PFSK-1 (cell line): ENCODE results near the gene KMT2A.

ENCODE experiments used
- POLR2AphosphoS5 ChIP-seq: IDR thresholded peaks from 2 replicates; pipeline ENCODE4 v1.6.1; 2012; ENCODE audit warnings: low read depth, mild to moderate bottlenecking, control low read depth, low read length, moderate library complexity
- TAF1 ChIP-seq: IDR thresholded peaks from 2 replicates; pipeline ENCODE4 v1.6.1; 2012; ENCODE audit warnings: low read length, control low read depth, borderline replicate concordance; ENCODE audit not compliant: insufficient read depth
- TF ChIP-seq, protein P1 (sequence below), 2 experiments: IDR thresholded peaks; 2 replicates each; pipeline versions ENCODE4 v1.6.1 to v1.8.0; 2011 to 2012; ENCODE audit warnings: low read depth in 2 of 2, low read length in 2 of 2, control low read depth in 1 of 2, inconsistent platforms in 1 of 2, mild to moderate bottlenecking in 1 of 2, moderate library complexity in 1 of 2; ENCODE audit not compliant: insufficient read depth in 1 of 2

DNA sequence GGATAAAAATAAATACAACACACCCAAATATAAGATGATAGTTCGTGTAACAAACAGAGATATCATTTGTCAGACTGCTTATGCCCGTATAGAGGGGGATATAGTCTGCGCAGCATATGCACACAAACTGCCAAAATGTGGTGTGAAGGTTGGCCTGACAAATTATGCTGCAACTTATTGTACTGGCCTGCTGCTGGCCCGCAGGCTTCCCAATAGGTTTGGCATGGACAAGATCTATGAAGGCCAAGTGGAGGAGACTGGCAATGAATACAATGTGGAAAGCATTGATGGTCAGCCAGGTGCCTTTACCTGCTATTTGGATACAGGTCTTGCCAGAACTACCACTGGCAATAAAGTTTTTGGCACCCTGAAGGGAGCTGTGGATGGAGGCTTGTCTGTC is 124.5 kb downstream of the KMT2A start:
- TF ChIP-seq POLR2AphosphoS5: no peak
- TF ChIP-seq TAF1: no peak
- TF ChIP-seq, protein P1, sequence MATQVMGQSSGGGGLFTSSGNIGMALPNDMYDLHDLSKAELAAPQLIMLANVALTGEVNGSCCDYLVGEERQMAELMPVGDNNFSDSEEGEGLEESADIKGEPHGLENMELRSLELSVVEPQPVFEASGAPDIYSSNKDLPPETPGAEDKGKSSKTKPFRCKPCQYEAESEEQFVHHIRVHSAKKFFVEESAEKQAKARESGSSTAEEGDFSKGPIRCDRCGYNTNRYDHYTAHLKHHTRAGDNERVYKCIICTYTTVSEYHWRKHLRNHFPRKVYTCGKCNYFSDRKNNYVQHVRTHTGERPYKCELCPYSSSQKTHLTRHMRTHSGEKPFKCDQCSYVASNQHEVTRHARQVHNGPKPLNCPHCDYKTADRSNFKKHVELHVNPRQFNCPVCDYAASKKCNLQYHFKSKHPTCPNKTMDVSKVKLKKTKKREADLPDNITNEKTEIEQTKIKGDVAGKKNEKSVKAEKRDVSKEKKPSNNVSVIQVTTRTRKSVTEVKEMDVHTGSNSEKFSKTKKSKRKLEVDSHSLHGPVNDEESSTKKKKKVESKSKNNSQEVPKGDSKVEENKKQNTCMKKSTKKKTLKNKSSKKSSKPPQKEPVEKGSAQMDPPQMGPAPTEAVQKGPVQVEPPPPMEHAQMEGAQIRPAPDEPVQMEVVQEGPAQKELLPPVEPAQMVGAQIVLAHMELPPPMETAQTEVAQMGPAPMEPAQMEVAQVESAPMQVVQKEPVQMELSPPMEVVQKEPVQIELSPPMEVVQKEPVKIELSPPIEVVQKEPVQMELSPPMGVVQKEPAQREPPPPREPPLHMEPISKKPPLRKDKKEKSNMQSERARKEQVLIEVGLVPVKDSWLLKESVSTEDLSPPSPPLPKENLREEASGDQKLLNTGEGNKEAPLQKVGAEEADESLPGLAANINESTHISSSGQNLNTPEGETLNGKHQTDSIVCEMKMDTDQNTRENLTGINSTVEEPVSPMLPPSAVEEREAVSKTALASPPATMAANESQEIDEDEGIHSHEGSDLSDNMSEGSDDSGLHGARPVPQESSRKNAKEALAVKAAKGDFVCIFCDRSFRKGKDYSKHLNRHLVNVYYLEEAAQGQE (IDR thresholded peaks at IDR 0.05; ENCODE audit: insufficient read depth in 1 of 2, low read depth in 2 of 2, low read length in 2 of 2): no peak
